ENCODE measurements around the gene TPRX1. TPM values are rescaled to one million over a fixed set of nuclear protein-coding genes. Genes with fewer than 3 reads are reported as not detected.
A peak's percentile ranks its signal among the peaks of the same experiment; 100 is the strongest.

Gene TPRX1
- polyA plus RNA-seq, 3 donors: not detected

DNA sequence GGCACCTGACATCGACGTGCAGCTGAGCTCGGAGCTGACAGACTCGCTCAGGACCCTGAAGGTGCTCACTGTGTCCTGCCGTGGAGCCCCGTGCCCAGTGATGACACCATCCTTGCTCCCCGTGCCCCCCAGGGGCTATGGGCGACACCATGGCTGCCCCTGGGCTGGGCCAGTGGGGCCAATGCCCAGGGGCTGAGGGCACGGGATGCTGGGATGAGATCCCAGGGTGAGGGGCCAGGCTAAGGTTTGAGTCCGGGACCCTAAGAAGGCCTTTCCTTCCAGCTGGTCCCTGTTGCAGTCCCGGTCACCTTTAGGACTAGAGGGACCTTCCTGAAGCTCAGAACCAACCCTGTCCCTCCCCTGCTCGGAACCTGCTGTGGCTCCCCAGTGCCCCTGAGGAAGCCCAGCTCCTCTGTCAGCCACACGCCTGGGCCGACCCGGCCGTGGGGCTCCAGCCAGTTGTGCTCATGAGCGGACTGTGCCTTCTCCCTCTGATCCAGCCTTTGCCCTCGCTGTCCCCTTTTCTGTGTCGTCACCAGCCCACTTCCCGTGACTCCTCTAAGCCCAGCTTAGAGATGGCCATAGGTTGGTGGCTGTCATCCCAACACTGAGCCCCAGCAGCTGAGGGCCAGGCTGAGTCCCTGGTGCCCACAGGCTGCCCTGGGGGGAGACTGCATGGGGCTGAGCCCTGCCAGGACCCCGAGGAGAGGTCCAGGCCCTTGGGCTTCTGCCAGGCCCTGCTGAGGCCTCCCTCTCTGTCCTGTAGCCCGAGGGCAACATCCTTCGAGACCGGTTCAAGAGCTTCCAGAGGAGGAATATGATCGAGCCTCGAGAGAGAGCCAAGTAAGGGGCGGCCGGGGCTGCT, 48.4 kb downstream of the TPRX1 start:
- Mint-ChIP-seq H3K27ac (peak overlapping the region in 1 of 7 donors; percentile 45), H3K27me3 (ENCODE audit: low read depth in 3 of 3) (peaks cover 0 to 1% (median 0%) of the 10 kb centered on the region in 3 donors), H3K9me3 (peaks cover 0 to 8% (median 4%) of the 10 kb centered on the region in 7 donors), H3K4me1 (no peaks in the 10 kb centered on the region), H3K36me3 (peaks cover 70 to 90% of the 10 kb centered on the region in 2 donors), H3K4me3 (no peak overlapping the region)
- Histone ChIP-seq H3K27ac (ENCODE audit: low read depth in 1 of 2, low read length in 2 of 2) (no peak overlapping the region), H2AFZ (ENCODE audit: insufficient read depth, low read depth, low read length, poor library complexity, severe bottlenecking) (no peak overlapping the region), H3K27me3 (ENCODE audit: control insufficient read depth in 2 of 2, insufficient read depth in 2 of 2, low read length in 2 of 2) (no peaks in the 10 kb centered on the region), H3K4me3 (replicated peaks in 1 of 3; ENCODE audit: low read depth in 2 of 3, low read length in 3 of 3) (no peak overlapping the region), H3K9ac (ENCODE audit: insufficient read depth, low read length, poor library complexity, severe bottlenecking) (no peak overlapping the region), H3K36me3 (replicated peaks in 1 of 2; ENCODE audit: control insufficient read depth in 1 of 2, insufficient read depth in 2 of 2, low read length in 2 of 2) (peaks cover 71 to 83% of the 10 kb centered on the region in 2 donors), H3K79me2 (ENCODE audit: insufficient read depth, low read length) (no peaks in the 10 kb centered on the region), H3K9me3 (replicated peaks in 1 of 2; ENCODE audit: control insufficient read depth in 1 of 2, insufficient read depth in 1 of 2, low read length in 2 of 2) (no peaks in the 10 kb centered on the region), H3K4me2 (replicated peaks; ENCODE audit: extremely low read depth, low read length, poor library complexity, severe bottlenecking) (no peak overlapping the region), H4K20me1 (ENCODE audit: insufficient read depth, low read length) (peaks cover 26% of the 10 kb centered on the region), H3K4me1 (ENCODE audit: control insufficient read depth in 1 of 2, insufficient read depth in 2 of 2, low read length in 2 of 2) (no peaks in the 10 kb centered on the region)
- WGBS (ENCODE audit: insufficient coverage): 98% methylated on average over 28 of the region's 28 CpGs
- intact Hi-C loops (cut with micrococcal nuclease): no loop called here
- DNase-seq: no peak
- TF ChIP-seq, protein P1, sequence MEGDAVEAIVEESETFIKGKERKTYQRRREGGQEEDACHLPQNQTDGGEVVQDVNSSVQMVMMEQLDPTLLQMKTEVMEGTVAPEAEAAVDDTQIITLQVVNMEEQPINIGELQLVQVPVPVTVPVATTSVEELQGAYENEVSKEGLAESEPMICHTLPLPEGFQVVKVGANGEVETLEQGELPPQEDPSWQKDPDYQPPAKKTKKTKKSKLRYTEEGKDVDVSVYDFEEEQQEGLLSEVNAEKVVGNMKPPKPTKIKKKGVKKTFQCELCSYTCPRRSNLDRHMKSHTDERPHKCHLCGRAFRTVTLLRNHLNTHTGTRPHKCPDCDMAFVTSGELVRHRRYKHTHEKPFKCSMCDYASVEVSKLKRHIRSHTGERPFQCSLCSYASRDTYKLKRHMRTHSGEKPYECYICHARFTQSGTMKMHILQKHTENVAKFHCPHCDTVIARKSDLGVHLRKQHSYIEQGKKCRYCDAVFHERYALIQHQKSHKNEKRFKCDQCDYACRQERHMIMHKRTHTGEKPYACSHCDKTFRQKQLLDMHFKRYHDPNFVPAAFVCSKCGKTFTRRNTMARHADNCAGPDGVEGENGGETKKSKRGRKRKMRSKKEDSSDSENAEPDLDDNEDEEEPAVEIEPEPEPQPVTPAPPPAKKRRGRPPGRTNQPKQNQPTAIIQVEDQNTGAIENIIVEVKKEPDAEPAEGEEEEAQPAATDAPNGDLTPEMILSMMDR (IDR thresholded peaks at IDR 0.05): no peak

GRCh38 chr19:47755065-47755761, 49.1 kb downstream of the TPRX1 start:
- Mint-ChIP-seq H3K9me3 (peaks cover 0 to 8% (median 4%) of the 10 kb centered on the region in 7 donors), H3K36me3 (peaks cover 76 to 95% of the 10 kb centered on the region in 2 donors), H3K27me3 (ENCODE audit: low read depth in 3 of 3) (peaks cover 0 to 1% (median 0%) of the 10 kb centered on the region in 3 donors), H3K4me3 (no peak overlapping the region), H3K27ac (peak overlapping the region in 1 of 7 donors; percentile 20), H3K4me1 (no peaks in the 10 kb centered on the region)
- no peaks in the 10 kb centered on the region for H3K9me3 ChIP-seq (replicated peaks in 1 of 2; ENCODE audit: control insufficient read depth in 1 of 2, insufficient read depth in 1 of 2, low read length in 2 of 2)
- 93% methylated on average over 25 of the region's 36 CpGs for WGBS (ENCODE audit: insufficient coverage)
- H3K9ac ChIP-seq (ENCODE audit: insufficient read depth, low read length, poor library complexity, severe bottlenecking): no peak overlapping the region
- DNase-seq: no peak
- no peak overlapping the region for H3K4me2 ChIP-seq (replicated peaks; ENCODE audit: extremely low read depth, low read length, poor library complexity, severe bottlenecking)
- H3K4me1 ChIP-seq (ENCODE audit: control insufficient read depth in 1 of 2, insufficient read depth in 2 of 2, low read length in 2 of 2): no peaks in the 10 kb centered on the region
- H3K27me3 ChIP-seq (ENCODE audit: control insufficient read depth in 2 of 2, insufficient read depth in 2 of 2, low read length in 2 of 2): no peaks in the 10 kb centered on the region
- no peak overlapping the region for H3K4me3 ChIP-seq (replicated peaks in 1 of 3; ENCODE audit: low read depth in 2 of 3, low read length in 3 of 3)
- H3K79me2 ChIP-seq (ENCODE audit: insufficient read depth, low read length): peaks cover 4% of the 10 kb centered on the region
- TF ChIP-seq, protein P1 (IDR thresholded peaks at IDR 0.05): no peak
- intact Hi-C loops (cut with micrococcal nuclease): no loop called here
- no peak overlapping the region for H2AFZ ChIP-seq (ENCODE audit: insufficient read depth, low read depth, low read length, poor library complexity, severe bottlenecking)
- H3K36me3 ChIP-seq (replicated peaks in 1 of 2; ENCODE audit: control insufficient read depth in 1 of 2, insufficient read depth in 2 of 2, low read length in 2 of 2): peaks cover 78 to 91% of the 10 kb centered on the region in 2 donors
- no peak overlapping the region for H3K27ac ChIP-seq (ENCODE audit: low read depth in 1 of 2, low read length in 2 of 2)
- H4K20me1 ChIP-seq (ENCODE audit: insufficient read depth, low read length): peaks cover 34% of the 10 kb centered on the region
